ENCODE measurements around the gene MRPL23.
A peak's percentile ranks its signal among the peaks of the same experiment; 100 is the strongest.

MRPL23 gene

GRCh38 chr11:1989953-1990352 is 42.8 kb downstream of the MRPL23 start:
- DNase-seq (ENCODE audit: low spot score) (no peak), ATAC-seq (ENCODE audit: low read depth) (no peak)
- H3K4me3 ChIP-seq (ENCODE audit: severe bottlenecking), result no peak overlapping the region
- no peaks in the 10 kb centered on the region for H3K36me3 ChIP-seq (ENCODE audit: low read depth)
- no peak overlapping the region for H3K27ac ChIP-seq (ENCODE audit: poor library complexity, severe bottlenecking)
- TF ChIP-seq CTCF (IDR thresholded peaks at IDR 0.05; ENCODE audit: poor library complexity, severe bottlenecking), result no peak
- no peaks in the 10 kb centered on the region for H3K27me3 ChIP-seq (ENCODE audit: insufficient read depth, poor library complexity, severe bottlenecking)
- H3K4me1 ChIP-seq (ENCODE audit: insufficient read depth, poor library complexity, severe bottlenecking), result no peaks in the 10 kb centered on the region
- H3K9me3 ChIP-seq (ENCODE audit: severe bottlenecking), result no peaks in the 10 kb centered on the region

- H3K36me3 ChIP-seq (ENCODE audit: low read depth), result no peaks in the 10 kb centered on the region
- no peak for TF ChIP-seq CTCF (IDR thresholded peaks at IDR 0.05; ENCODE audit: poor library complexity, severe bottlenecking)
- no peaks in the 10 kb centered on the region for H3K27me3 ChIP-seq (ENCODE audit: insufficient read depth, poor library complexity, severe bottlenecking)
- H3K9me3 ChIP-seq (ENCODE audit: severe bottlenecking), result no peaks in the 10 kb centered on the region
- H3K27ac ChIP-seq (ENCODE audit: poor library complexity, severe bottlenecking), result no peak overlapping the region
- DNase-seq (ENCODE audit: low spot score) (no peak), ATAC-seq (ENCODE audit: low read depth) (no peak)
- no peak overlapping the region for H3K4me3 ChIP-seq (ENCODE audit: severe bottlenecking)
- H3K4me1 ChIP-seq (ENCODE audit: insufficient read depth, poor library complexity, severe bottlenecking), result no peaks in the 10 kb centered on the region
Observed at GRCh38 chr11:1990872-1991578, 43.9 kb downstream of the MRPL23 start.

- H3K27ac ChIP-seq (ENCODE audit: poor library complexity, severe bottlenecking), result no peak overlapping the region
- no peaks in the 10 kb centered on the region for H3K9me3 ChIP-seq (ENCODE audit: severe bottlenecking)
- peak; percentile 30 for DNase-seq (ENCODE audit: low spot score)
- no peak overlapping the region for H3K4me3 ChIP-seq (ENCODE audit: severe bottlenecking)
- no peaks in the 10 kb centered on the region for H3K27me3 ChIP-seq (ENCODE audit: insufficient read depth, poor library complexity, severe bottlenecking)
- TF ChIP-seq CTCF (IDR thresholded peaks at IDR 0.05; ENCODE audit: poor library complexity, severe bottlenecking), result no peak
- H3K36me3 ChIP-seq (ENCODE audit: low read depth), result no peaks in the 10 kb centered on the region
- H3K4me1 ChIP-seq (ENCODE audit: insufficient read depth, poor library complexity, severe bottlenecking), result no peaks in the 10 kb centered on the region
- ATAC-seq (ENCODE audit: low read depth), result no peak
Observed at GRCh38 chr11:1992111-1992510, 45.0 kb downstream of the MRPL23 start.

- ATAC-seq (ENCODE audit: low read depth) (no peak), DNase-seq (ENCODE audit: low spot score) (peak; percentile 7)
- no peak for TF ChIP-seq CTCF (IDR thresholded peaks at IDR 0.05; ENCODE audit: poor library complexity, severe bottlenecking)
- Histone ChIP-seq H3K4me1 (ENCODE audit: insufficient read depth, poor library complexity, severe bottlenecking) (no peaks in the 10 kb centered on the region), H3K27ac (ENCODE audit: poor library complexity, severe bottlenecking) (no peak overlapping the region), H3K4me3 (ENCODE audit: severe bottlenecking) (no peak overlapping the region), H3K36me3 (ENCODE audit: low read depth) (no peaks in the 10 kb centered on the region), H3K9me3 (ENCODE audit: severe bottlenecking) (no peaks in the 10 kb centered on the region), H3K27me3 (ENCODE audit: insufficient read depth, poor library complexity, severe bottlenecking) (no peaks in the 10 kb centered on the region)
Observed at GRCh38 chr11:1994121-1994520, 47.0 kb downstream of the MRPL23 start.

- Histone ChIP-seq H3K4me3 (ENCODE audit: severe bottlenecking) (no peak within 1 kb of the TSS), H3K27ac (ENCODE audit: poor library complexity, severe bottlenecking) (no peak within 1 kb of the TSS), H3K4me1 (ENCODE audit: insufficient read depth, poor library complexity, severe bottlenecking) (no peaks in the 10 kb centered on the region), H3K27me3 (ENCODE audit: insufficient read depth, poor library complexity, severe bottlenecking) (no peaks in the 10 kb centered on the region), H3K9me3 (ENCODE audit: severe bottlenecking) (no peaks in the 10 kb centered on the region), H3K36me3 (ENCODE audit: low read depth) (no peaks in the 10 kb centered on the region)
- no peak for TF ChIP-seq CTCF (IDR thresholded peaks at IDR 0.05; ENCODE audit: poor library complexity, severe bottlenecking)
- peak; percentile 68 for ATAC-seq (ENCODE audit: low read depth)
- no peak for DNase-seq (ENCODE audit: low spot score)
Observed at GRCh38 chr11:1997755-1998154, 50.6 kb downstream of the MRPL23 start, which contains the start of gene H19. TSS of gene H19 (minus strand) at chr11:1997842.
